Psoas muscle (tissue), 8 donors: ENCODE results near the gene RNASEL. TPM values are rescaled to one million over a fixed set of nuclear protein-coding genes. Genes with fewer than 3 reads are reported as not detected.
A peak's percentile ranks its signal among the peaks of the same experiment; 100 is the strongest.

Source experiments
- ATAC-seq, 4 donors: fragments of 200-7000 bp; cut with Tn5 transposase; one replicate each; pipeline ENCODE4 v1.9.1; 2020; ENCODE audit warnings: moderate library complexity in 3 of 4, mild to moderate bottlenecking in 2 of 4
- DNase-seq, 2 donors: peaks; one replicate each; pipeline ENCODE4 v3.0.0-alpha.2; 2020
- H3K27ac ChIP-seq: fragments of 200-600 bp; one replicate; pipeline ENCODE4 v1.8.0; 2022
- H3K27me3 ChIP-seq, 3 donors: fragments of 200-600 bp in 1 of 3; one replicate each; pipeline versions ENCODE4 v1.6.1 to v1.8.0; 2013 to 2022; ENCODE audit warnings: low read length in 2 of 3, mild to moderate bottlenecking in 2 of 3, moderate library complexity in 1 of 3; ENCODE audit not compliant: insufficient read depth in 3 of 3
- H3K36me3 ChIP-seq, 2 donors: fragments of 200-600 bp in 1 of 2; one replicate each; pipeline versions ENCODE4 v1.6.1 to v1.8.0; 2013 to 2022; ENCODE audit warnings: low read depth in 1 of 2, mild to moderate bottlenecking in 1 of 2, moderate library complexity in 1 of 2; ENCODE audit not compliant: insufficient read depth in 1 of 2
- H3K4me1 ChIP-seq: fragments of 200-600 bp; one replicate; pipeline ENCODE4 v1.8.0; 2022
- H3K4me3 ChIP-seq: fragments of 200-600 bp; one replicate; pipeline ENCODE4 v1.8.0; 2022; ENCODE audit warnings: mild to moderate bottlenecking
- H3K9me3 ChIP-seq: fragments of 200-600 bp; one replicate; pipeline ENCODE4 v1.8.0; 2022
- WGBS, 3 donors: extraction: QIAGEN DNeasy Blood & Tissue Kit; methylation state at CpG; one replicate each; pipeline versions ENCODE4 v1.1.6 to v1.1.7; 2013; 5-methylcytosine and 5-hydroxymethylcytosine counted together
- intact Hi-C, 2 donors: fragments of 100-400 bp; cut with DNase I; formaldehyde crosslinking; loops; one replicate each; pipeline versions ENCODE4 v1.11.0 to v1.14.2; 2022
- polyA plus RNA-seq, 3 donors: library from polyadenylated mRNA; stranded (reverse); fragments of 200-250 nt; gene quantifications; one replicate each; pipeline ENCODE4 v1.2.3, GENCODE V29; 2013
- total RNA-seq, 4 donors: library from RNA; stranded (reverse); fragmentation: NEBNext Ultra II Directional in 2 of 4; extraction: Animal tissue kit (Norgen Biotek cat#: 25700) in 2 of 4; gene quantifications; one replicate each; pipeline versions ENCODE4 v1.2.1 to v1.2.4, GENCODE V29; 2021 to 2023
- TF ChIP-seq, protein P1 (sequence below): fragments of 200-600 bp; IDR thresholded peaks from one replicate; pipeline ENCODE4 v1.8.0; 2022; ENCODE audit warnings: antibody characterized with exemption
- donor health status: healthy with polysubstance abuse.
- donor health status: DM: no; HTN: no; CAD: no; lungs with moderate emphysema.
- donor health status: Bipolar disorder and iron deficiency.
- donor health status: healthy.
- donor health status: DM: yes; HTN: yes; CAD: no.
- donor health status: DM: no; HTN: no; CAD: no.
- donor health status: DM: no; HTN: no; CAD: no.
- donor health status: DM: yes; HTN: yes; CAD: no.

RNASEL gene
- total and polyA plus RNA-seq, 7 donors = 0.61 to 4.4 (median 2.0) TPM

GRCh38 chr1:182622901-182623528, 34.0 kb upstream of the RNASEL start:
- Histone ChIP-seq H3K9me3 (no peaks in the 10 kb centered on the region), H3K27ac (no peak overlapping the region), H3K27me3 (no peaks in the 10 kb centered on the region), H3K4me3 (no peak overlapping the region), H3K4me1 (no peaks in the 10 kb centered on the region), H3K36me3 (no peaks in the 10 kb centered on the region)
- ATAC-seq = peak in 3 of 4 donors; percentile 39 to 54 (median 44)
- TF ChIP-seq, protein P1, sequence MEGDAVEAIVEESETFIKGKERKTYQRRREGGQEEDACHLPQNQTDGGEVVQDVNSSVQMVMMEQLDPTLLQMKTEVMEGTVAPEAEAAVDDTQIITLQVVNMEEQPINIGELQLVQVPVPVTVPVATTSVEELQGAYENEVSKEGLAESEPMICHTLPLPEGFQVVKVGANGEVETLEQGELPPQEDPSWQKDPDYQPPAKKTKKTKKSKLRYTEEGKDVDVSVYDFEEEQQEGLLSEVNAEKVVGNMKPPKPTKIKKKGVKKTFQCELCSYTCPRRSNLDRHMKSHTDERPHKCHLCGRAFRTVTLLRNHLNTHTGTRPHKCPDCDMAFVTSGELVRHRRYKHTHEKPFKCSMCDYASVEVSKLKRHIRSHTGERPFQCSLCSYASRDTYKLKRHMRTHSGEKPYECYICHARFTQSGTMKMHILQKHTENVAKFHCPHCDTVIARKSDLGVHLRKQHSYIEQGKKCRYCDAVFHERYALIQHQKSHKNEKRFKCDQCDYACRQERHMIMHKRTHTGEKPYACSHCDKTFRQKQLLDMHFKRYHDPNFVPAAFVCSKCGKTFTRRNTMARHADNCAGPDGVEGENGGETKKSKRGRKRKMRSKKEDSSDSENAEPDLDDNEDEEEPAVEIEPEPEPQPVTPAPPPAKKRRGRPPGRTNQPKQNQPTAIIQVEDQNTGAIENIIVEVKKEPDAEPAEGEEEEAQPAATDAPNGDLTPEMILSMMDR = no peak
- DNase-seq = no peak
- intact Hi-C loops = no loop called here
- WGBS, 3 donors = 44 to 49% (median 45%) methylated on average over 6 of the region's 6 CpGs

GRCh38 chr1:182621906-182622305, 32.9 kb upstream of the RNASEL start:
- no peak for DNase-seq
- intact Hi-C loops = no loop called here

GRCh38 chr1:182620924-182621585, 32.0 kb upstream of the RNASEL start:
- no peak overlapping the region for H3K4me3 ChIP-seq
- H3K36me3 ChIP-seq = no peaks in the 10 kb centered on the region
- DNase-seq (no peak), ATAC-seq (no peak)
- H3K27ac ChIP-seq = no peak overlapping the region
- TF ChIP-seq, protein P1 = no peak
- H3K9me3 ChIP-seq = no peaks in the 10 kb centered on the region
- peaks cover 12% of the 10 kb centered on the region for H3K4me1 ChIP-seq
- intact Hi-C loops = no loop called here
- no peaks in the 10 kb centered on the region for H3K27me3 ChIP-seq

More at GRCh38 chr1:182621906-182622305, 32.9 kb upstream of the RNASEL start:
- H3K27me3 ChIP-seq = no peaks in the 10 kb centered on the region
- no peak overlapping the region for H3K4me3 ChIP-seq
- 91 to 97% (median 95%) methylated on average over 2 of the region's 2 CpGs for WGBS, 3 donors
- TF ChIP-seq, protein P1 = no peak
- no peaks in the 10 kb centered on the region for H3K9me3 ChIP-seq
- no peaks in the 10 kb centered on the region for H3K36me3 ChIP-seq
- no peak for ATAC-seq
- no peak overlapping the region for H3K27ac ChIP-seq
- peaks cover 7% of the 10 kb centered on the region for H3K4me1 ChIP-seq

GRCh38 chr1:182617734-182618351, 28.8 kb upstream of the RNASEL start:
- Histone ChIP-seq H3K4me3 (no peak overlapping the region), H3K27ac (peak overlapping the region; percentile 17), H3K27me3 (no peaks in the 10 kb centered on the region), H3K36me3 (no peaks in the 10 kb centered on the region), H3K9me3 (no peaks in the 10 kb centered on the region), H3K4me1 (peaks cover 20% of the 10 kb centered on the region)
- ATAC-seq = no peak
- no peak for DNase-seq
- WGBS, 3 donors = 53 to 65% (median 54%) methylated on average over 6 of the region's 6 CpGs
- TF ChIP-seq, protein P1 = no peak
- intact Hi-C loops = no loop called here
